Lower leg skin (tissue), 4 donors: Measurements from ENCODE around the gene SCUBE1. TPM values are rescaled to one million over a fixed set of nuclear protein-coding genes. Genes with fewer than 3 reads are reported as not detected.
"Not testable (repeated sequence)": the region's sequence is repeated elsewhere in the genome, so short reads cannot be mapped to it uniquely, and the experiment has no call there.

ENCODE experiments used
- DNase-seq, 2 donors: peaks; one replicate each; pipeline ENCODE4 v3.0.0-alpha.2; 2019; ENCODE audit warnings: low spot score in 2 of 2
- H3K4me3 ChIP-seq: fragments of 200-600 bp; sonication (generic); 2 replicates; pipeline ENCODE4 v1.5.1; 2017; ENCODE audit warnings: mild to moderate bottlenecking, low read depth; ENCODE audit not compliant: poor library complexity, severe bottlenecking
- CTCF ChIP-seq, 3 donors: fragments of 450-650 bp; IDR thresholded peaks; one replicate each; pipeline ENCODE4 v1.5.1; 2016; ENCODE audit warnings: antibody characterized with exemption in 3 of 3, mild to moderate bottlenecking in 3 of 3, moderate library complexity in 2 of 3
- POLR2A ChIP-seq, 2 donors: fragments of 450-650 bp; IDR thresholded peaks; one replicate each; pipeline ENCODE4 v1.6.1; 2016 to 2017; ENCODE audit warnings: antibody characterized with exemption in 2 of 2, mild to moderate bottlenecking in 1 of 2, moderate library complexity in 1 of 2
- WGBS, 2 donors: methylation state at CpG; one replicate each; pipeline ENCODE4 v1.1.5; 2018; 5-methylcytosine and 5-hydroxymethylcytosine counted together
- intact Hi-C: fragments of 100-400 bp; cut with DNase I; formaldehyde crosslinking; loops from one replicate; pipeline ENCODE4 v1.15.0; 2023; ENCODE audit warnings: low total_unique reads
- total RNA-seq, 4 donors: library from RNA; depleted of rRNA; stranded (reverse); fragments of >200 nt; gene quantifications; one replicate each; pipeline ENCODE4 v1.1.0, GENCODE V29; 2016

Gene SCUBE1
- total RNA-seq, 4 donors from 2014 or later, result 0.20 to 1.1 (median 0.28) TPM

DNA sequence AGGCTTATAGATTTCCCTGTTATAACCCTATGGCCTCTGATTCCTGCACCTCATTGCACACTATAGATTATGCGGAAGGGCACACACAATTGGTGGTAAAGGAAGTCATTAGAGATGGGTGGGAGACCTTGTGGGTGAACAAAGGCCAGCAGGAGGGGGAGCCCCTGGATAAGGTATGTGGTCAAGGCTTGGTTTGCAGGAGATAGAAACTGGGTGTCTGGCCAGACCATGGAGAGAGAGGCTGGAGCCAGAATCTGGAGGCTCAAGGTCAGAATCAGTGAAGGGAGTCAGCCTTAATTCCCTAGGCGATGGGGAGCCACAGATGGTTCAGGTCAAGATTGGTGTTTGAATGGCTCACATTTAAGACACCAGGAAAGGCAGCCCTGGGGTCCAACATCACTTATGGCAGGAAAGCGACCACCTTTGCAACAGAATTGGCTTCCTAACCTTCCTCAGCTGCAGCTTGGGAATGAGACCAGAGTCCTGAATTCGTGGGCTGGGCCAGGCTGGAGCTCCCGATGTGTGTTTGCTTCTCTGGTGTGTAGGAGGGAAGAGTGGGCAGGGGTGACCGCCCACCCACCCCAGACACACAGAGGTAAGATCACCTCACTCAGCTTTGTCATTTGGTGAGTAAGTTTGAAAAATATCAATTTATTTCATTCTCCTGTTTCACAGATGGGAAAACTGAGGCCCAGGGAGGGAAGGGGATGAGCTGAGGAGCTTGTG is 22.7 kb upstream of the SCUBE1 start:
- 79 to 89% methylated on average over 6 of the region's 6 CpGs for WGBS, 2 donors
- TF ChIP-seq CTCF (IDR thresholded peaks at IDR 0.05) (no peak), POLR2A (IDR thresholded peaks at IDR 0.05) (no peak)
- no peak for DNase-seq
- H3K4me3 ChIP-seq, result no peak overlapping the region
- intact Hi-C loops, result no loop called here

- 78 to 80% methylated on average over 8 of the region's 8 CpGs for WGBS, 2 donors
- no peak for TF ChIP-seq CTCF (IDR thresholded peaks at IDR 0.05)
- no peak for TF ChIP-seq POLR2A (IDR thresholded peaks at IDR 0.05)
- intact Hi-C loops, result no loop called here
- DNase-seq, result no peak
- H3K4me3 ChIP-seq, result no peak overlapping the region
These were observed 20.9 kb upstream of the SCUBE1 start for GRCh38 chr22:43364169-43364435.

GRCh38 chr22:43363315-43364168 is 20.4 kb upstream of the SCUBE1 start:
- 76 to 79% methylated on average over 27 of the region's 27 CpGs for WGBS, 2 donors
- DNase-seq, result no peak

GRCh38 chr22:43360576-43360975 is 17.4 kb upstream of the SCUBE1 start:
- no peak for DNase-seq
- H3K4me3 ChIP-seq, result no peak overlapping the region
- intact Hi-C loops, result no loop called here
- TF ChIP-seq POLR2A (IDR thresholded peaks at IDR 0.05) (no peak), CTCF (IDR thresholded peaks at IDR 0.05) (no peak)
- 85 to 91% methylated on average over 9 of the region's 9 CpGs for WGBS, 2 donors

More at GRCh38 chr22:43363315-43364168, 20.4 kb upstream of the SCUBE1 start:
- TF ChIP-seq POLR2A (IDR thresholded peaks at IDR 0.05) (no peak), CTCF (IDR thresholded peaks at IDR 0.05) (no peak)
- intact Hi-C loops, result no loop called here
- no peak overlapping the region for H3K4me3 ChIP-seq

GRCh38 chr22:43356881-43357280 is 13.7 kb upstream of the SCUBE1 start:
- WGBS, 2 donors, result 92 to 94% methylated on average over 6 to 11 of the region's 11 CpGs
- no peak overlapping the region for H3K4me3 ChIP-seq
- DNase-seq, result no peak
- intact Hi-C loops, result loop anchor here (10.0 kb wide), 1 partner anchor 112 kb away; no protein-coding TSS in a partner anchor
- TF ChIP-seq CTCF (IDR thresholded peaks at IDR 0.05) (no peak), POLR2A (IDR thresholded peaks at IDR 0.05) (no peak)

DNA sequence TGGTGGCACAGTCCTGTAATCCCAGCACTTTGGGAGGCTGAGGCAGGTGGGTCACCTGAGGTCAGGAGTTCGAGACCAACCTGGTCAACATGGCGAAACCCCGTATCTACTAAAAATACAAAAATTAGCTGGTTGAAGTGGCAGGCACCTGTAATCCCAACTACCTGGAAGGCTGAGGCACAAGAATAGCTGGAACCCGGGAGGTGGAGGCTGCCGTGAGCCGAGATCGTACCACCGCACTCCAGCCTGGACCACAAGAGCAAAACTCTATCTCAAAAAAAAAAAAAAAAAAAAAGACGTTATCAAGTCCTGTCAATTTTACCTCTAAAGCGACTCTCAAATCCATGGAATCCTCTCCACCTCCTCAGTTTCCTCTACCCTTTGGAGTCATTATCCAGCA is 12.5 kb upstream of the SCUBE1 start:
- WGBS, 2 donors, result 87 to 94% methylated on average over 10 of the region's 10 CpGs
- H3K4me3 ChIP-seq, DNase-seq: not testable (repeated sequence)
- intact Hi-C loops, result loop anchor here (10.0 kb wide), 1 partner anchor 111 kb away; no protein-coding TSS in a partner anchor
